HG03442 (cell line): ENCODE results near the gene MAP7D1.
"Not testable (repeated sequence)": the region's sequence is repeated elsewhere in the genome, so short reads cannot be mapped to it uniquely, and the experiment has no call there.

Experiments used
- ATAC-seq: cut with Tn5 transposase; IDR thresholded peaks from one replicate; pipeline ENCODE4 v1.9.1; 2021; ENCODE audit warnings: mild to moderate bottlenecking, moderate library complexity; ENCODE audit not compliant: unreplicated experiment

MAP7D1 gene

GRCh38 chr1:36199934-36200741, 44.2 kb downstream of the MAP7D1 start:
- ATAC-seq: no peak

- ATAC-seq: no peak
Measured at GRCh38 chr1:36203027-36203553, 47.1 kb downstream of the MAP7D1 start.

GRCh38 chr1:36203554-36204346, 47.8 kb downstream of the MAP7D1 start:
- ATAC-seq: no peak

GRCh38 chr1:36204347-36204909, 48.5 kb downstream of the MAP7D1 start:
- ATAC-seq: no peak

- no peak for ATAC-seq
Measured at GRCh38 chr1:36206323-36206858, 50.4 kb downstream of the MAP7D1 start.

GRCh38 chr1:36207339-36207738, 51.4 kb downstream of the MAP7D1 start:
- no peak for ATAC-seq

- ATAC-seq: no peak
Measured at GRCh38 chr1:36208978-36209703, 53.2 kb downstream of the MAP7D1 start.

GRCh38 chr1:36211307-36211706, 55.3 kb downstream of the MAP7D1 start:
- ATAC-seq: no peak

- ATAC-seq: no peak
Measured at GRCh38 chr1:36211841-36212240, 55.9 kb downstream of the MAP7D1 start.

GRCh38 chr1:36212782-36213181, 56.8 kb downstream of the MAP7D1 start:
- ATAC-seq: no peak

GRCh38 chr1:36217670-36218069, 61.7 kb downstream of the MAP7D1 start:
- ATAC-seq: no peak

- ATAC-seq: not testable (repeated sequence)
Measured at GRCh38 chr1:36221901-36222300, 65.9 kb downstream of the MAP7D1 start.

- no peak for ATAC-seq
Measured at GRCh38 chr1:36222481-36223380, 66.8 kb downstream of the MAP7D1 start.

- no peak for ATAC-seq
Measured at GRCh38 chr1:36223381-36223995, 67.5 kb downstream of the MAP7D1 start.

GRCh38 chr1:36223996-36224536, 68.1 kb downstream of the MAP7D1 start, which contains the start of gene THRAP3:
THRAP3 (plus strand) TSS chr1:36224443; CDS start chr1:36282564, 58,121 bp downstream.
- ATAC-seq: peak; percentile 92

- ATAC-seq: peak; percentile 44
Measured at GRCh38 chr1:36224537-36225282, 68.8 kb downstream of the MAP7D1 start.

GRCh38 chr1:36225283-36225899, 69.4 kb downstream of the MAP7D1 start:
- no peak for ATAC-seq

GRCh38 chr1:36230279-36230678, 74.3 kb downstream of the MAP7D1 start:
- not testable (repeated sequence) for ATAC-seq
